M059J (cell line): ENCODE measurements around the gene PITHD1. TPM values are rescaled to one million over a fixed set of nuclear protein-coding genes. Genes with fewer than 3 reads are reported as not detected.
"Not testable (repeated sequence)": the region's sequence is repeated elsewhere in the genome, so short reads cannot be mapped to it uniquely, and the experiment has no call there.

ENCODE experiments used
- DNase-seq: peaks from one replicate; pipeline ENCODE4 v3.0.0-alpha.2; 2012; ENCODE audit warnings: low read depth
- total RNA-seq: library from RNA; depleted of rRNA; stranded (reverse); fragments of >200 nt; shearing (Covaris generic); gene quantifications from 2 replicates; pipeline ENCODE4 v1.2.3, GENCODE V29; 2014

Gene PITHD1
- total RNA-seq, 1 experiment from 2014 or later, result 81.8 TPM

DNA sequence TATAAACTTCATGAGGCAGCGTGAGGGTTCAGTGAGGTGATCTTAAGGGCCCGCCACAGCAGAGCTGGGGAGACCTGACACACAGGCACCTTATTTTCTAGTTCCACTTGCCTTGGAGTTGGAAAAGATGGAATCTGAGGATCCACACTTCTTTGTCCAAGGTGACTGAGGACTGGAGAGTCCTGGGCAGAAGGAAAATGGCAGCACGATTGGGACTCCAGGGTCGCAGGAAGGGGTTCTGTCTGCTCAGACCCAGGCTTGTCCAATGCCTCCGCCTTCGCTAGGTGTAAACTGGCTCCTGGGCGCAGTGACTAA lies 21.0 kb downstream of the PITHD1 start:
- DNase-seq, result no peak

GRCh38 chr1:23799570-23800399 lies 21.6 kb downstream of the PITHD1 start:
- peak; percentile 97 for DNase-seq

GRCh38 chr1:23800400-23801337 lies 22.5 kb downstream of the PITHD1 start, which contains the start of gene GALE:
Gene GALE, minus strand, starts transcription at chr1:23800754. Its CDS starts 1,747 bp downstream, at chr1:23799007.
- peak; percentile 95 for DNase-seq

DNA sequence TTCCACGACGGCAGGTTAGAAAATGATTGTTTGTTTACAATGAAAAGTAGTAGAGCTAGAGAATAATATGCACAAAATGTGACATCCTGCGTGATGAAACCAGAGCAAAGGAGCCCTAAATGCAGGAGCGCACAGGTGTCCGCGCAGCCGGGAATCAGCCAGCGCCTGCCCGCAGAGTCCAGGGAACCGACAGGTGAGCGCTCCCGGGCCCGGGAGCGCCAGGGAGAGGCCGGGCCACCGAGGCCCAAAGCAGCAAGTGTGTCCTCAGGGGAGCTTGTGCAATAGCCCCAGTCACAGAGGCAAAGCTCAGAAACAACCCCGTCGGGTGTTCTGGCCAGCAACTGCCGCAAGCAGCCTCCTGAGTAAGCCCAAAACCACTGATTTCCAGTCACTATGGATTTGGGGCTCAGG lies 23.1 kb downstream of the PITHD1 start:
- no peak for DNase-seq

GRCh38 chr1:23801876-23802275 lies 23.7 kb downstream of the PITHD1 start:
- no peak for DNase-seq

- not testable (repeated sequence) for DNase-seq
These were observed 24.7 kb downstream of the PITHD1 start for GRCh38 chr1:23802809-23803342.

DNA sequence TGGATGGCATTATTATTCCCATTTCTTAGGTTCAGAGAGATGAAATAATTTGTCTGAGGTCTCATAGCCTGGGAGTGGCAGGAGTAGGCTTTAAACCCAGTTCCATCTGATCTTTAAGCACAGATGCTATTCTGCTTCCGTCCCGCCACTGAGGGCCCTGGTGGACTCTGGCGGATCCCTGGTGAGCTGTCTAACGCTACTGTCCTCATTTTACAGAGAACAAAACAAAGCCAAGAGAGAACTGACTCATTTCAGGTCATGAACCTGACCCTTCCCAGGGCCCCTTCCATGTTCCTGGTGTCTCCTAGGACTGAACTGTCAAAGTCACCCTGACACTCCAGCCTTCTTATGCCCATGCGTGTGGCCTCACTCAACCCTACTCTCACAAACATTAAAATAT lies 25.5 kb downstream of the PITHD1 start:
- DNase-seq, result no peak

GRCh38 chr1:23804183-23804835 lies 26.1 kb downstream of the PITHD1 start:
- no peak for DNase-seq

- no peak for DNase-seq
These were observed 26.8 kb downstream of the PITHD1 start for GRCh38 chr1:23805025-23805424.

DNA sequence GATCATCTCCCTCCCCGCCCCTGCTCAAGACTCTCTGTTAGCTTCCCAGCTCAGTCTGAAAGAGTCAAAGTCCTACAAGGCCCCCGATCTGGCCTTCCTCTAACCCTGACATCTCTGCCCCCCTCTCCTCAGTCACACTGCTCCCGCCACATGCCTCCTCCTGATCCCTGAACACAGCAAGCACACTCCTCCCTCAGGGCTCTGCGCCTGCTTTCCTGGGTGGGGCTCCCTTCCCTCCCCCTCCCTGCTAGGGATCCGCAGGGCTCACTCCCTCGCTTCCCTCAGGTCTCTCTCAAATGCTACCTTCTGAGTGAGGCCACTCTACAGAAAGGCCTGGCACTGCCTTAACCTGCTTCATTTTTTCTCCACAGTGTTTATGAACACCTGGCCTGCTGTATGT lies 28.1 kb downstream of the PITHD1 start:
- DNase-seq, result no peak

- DNase-seq, result peak; percentile 41
These were observed 29.2 kb downstream of the PITHD1 start for GRCh38 chr1:23807453-23807852.

- peak; percentile 64 for DNase-seq
These were observed 31.5 kb downstream of the PITHD1 start for GRCh38 chr1:23809751-23810171.

- no peak for DNase-seq
These were observed 32.8 kb downstream of the PITHD1 start for GRCh38 chr1:23810818-23811540.

DNA sequence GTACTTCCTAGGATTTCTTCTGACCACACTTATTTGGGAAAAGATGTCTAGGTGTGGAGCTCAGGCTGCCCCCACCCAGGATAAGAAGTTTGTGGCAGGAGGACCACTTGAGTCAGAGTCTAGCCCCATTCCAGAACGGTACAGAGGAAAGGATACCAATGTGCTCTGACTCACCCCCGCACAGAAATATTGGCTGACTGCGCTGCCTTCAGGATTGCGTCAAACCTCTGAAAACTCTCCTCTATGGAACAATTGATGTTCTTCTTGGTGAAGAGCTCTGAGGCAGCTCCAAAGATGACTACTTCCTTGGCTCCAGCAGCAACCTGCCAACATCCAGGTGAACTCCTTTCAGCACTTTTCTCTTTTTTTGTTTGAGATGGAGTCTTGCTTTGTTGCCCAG lies 35.8 kb downstream of the PITHD1 start:
- DNase-seq, result no peak

DNA sequence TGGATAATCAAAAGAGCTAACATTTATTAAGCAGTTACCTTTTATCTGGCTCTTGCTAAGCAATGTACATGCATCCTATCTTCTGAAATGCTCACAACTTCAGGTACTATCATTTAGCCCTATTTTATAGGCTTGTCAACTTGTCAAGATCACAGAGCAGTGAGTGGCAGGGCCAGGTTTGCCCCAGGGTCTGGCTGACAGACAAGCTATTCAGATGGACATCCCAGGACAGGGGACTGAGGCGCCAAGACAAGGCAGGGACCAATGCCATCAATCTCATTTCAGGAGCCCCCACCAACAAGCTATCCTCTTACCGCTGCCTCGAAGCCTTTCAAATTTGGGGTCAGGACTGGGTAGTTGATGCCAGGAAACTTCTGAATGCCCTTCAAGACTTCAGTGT lies 38.1 kb downstream of the PITHD1 start:
- no peak for DNase-seq

DNA sequence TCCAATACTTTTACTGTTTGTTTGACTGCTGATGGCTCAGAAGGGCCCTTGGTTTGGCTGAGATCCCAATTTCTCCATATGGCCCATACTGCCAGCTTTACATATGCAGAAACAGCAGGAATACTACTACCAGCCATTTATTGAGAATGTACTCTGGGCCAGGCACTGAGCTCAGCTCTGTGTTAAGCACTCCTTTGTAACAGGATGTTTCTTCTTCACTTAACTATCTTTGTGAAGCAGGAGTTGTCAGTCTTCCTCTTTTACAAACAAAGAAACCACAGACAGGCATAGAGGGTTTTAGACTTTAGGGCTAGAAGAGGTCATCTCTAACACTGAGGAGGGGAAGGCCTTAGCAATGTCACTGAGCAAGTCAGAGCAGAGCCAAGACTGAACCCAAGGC lies 38.7 kb downstream of the PITHD1 start:
- DNase-seq, result no peak

DNA sequence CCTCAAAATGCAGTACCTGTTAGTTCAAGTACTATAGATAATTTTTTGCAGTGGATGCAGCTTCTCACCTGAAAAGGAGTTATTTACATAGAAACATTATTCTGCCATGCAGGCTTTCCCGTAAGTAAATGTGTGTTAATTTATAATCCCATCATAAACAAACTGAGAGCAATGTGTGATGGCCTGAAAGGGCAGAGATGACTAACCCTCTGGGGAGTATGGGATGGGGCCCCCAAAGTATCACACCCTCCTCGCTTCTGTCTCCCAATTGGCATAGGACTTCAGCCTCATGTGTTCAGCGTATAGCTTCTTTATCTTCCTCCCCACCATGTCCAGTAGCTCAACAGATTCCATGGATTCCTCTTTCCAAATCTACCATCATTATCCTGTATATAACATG lies 39.4 kb downstream of the PITHD1 start:
- DNase-seq, result no peak

DNA sequence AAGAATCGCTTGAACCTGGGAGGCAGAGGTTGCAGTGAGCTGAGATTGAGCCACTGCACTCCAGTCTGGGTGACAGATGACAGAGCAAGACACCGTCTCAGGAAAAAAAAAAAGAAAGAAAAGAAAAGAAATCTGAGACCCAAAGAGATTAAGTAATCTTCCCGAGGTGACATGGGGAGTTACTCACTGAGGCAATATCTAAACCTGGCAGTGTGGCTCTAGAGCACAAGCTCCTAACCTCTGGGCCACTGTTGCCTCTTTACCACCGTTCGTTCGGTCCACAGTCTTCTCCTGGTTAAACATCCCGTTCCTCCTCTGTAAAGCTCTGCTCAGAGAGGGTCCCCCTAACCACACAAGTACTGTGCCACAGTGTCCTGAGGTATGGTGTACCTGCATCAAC lies 45.5 kb downstream of the PITHD1 start:
- DNase-seq, result no peak

GRCh38 chr1:23824711-23825075 lies 46.5 kb downstream of the PITHD1 start:
- DNase-seq, result no peak

GRCh38 chr1:23825076-23825761 lies 47.0 kb downstream of the PITHD1 start, which contains the start of gene HMGCL:
Gene HMGCL, minus strand, starts transcription at chr1:23825429. Its CDS starts 14 bp downstream, at chr1:23825415.
- DNase-seq, result peak; percentile 88
